Chondrocyte (in vitro differentiated cells): ENCODE results near the gene GRM5. TPM values are rescaled to one million over a fixed set of nuclear protein-coding genes. Genes with fewer than 3 reads are reported as not detected.

Experiments used
- DNase-seq: peaks from one replicate; pipeline ENCODE4 v3.0.0; 2021; ENCODE audit warnings: mixed read lengths, low spot score
- H3K27ac Mint-ChIP-seq: one replicate; pipeline ENCODE4 v1.8.0; 2021; ENCODE audit warnings: mild to moderate bottlenecking, moderate library complexity, mixed read lengths; ENCODE audit not compliant: unreplicated experiment
- H3K27me3 Mint-ChIP-seq: 2 replicates; pipeline ENCODE4 v1.8.0; 2021; ENCODE audit warnings: low read depth, mixed read lengths
- H3K36me3 Mint-ChIP-seq: 2 replicates; pipeline ENCODE4 v1.8.0; 2021; ENCODE audit warnings: low read depth, mixed read lengths
- H3K4me1 Mint-ChIP-seq: 2 replicates; pipeline ENCODE4 v1.8.0; 2021; ENCODE audit warnings: low read depth, mild to moderate bottlenecking, mixed read lengths
- H3K4me3 Mint-ChIP-seq: one replicate; pipeline ENCODE4 v1.8.0; 2021; ENCODE audit warnings: mild to moderate bottlenecking, moderate library complexity, mixed read lengths; ENCODE audit not compliant: unreplicated experiment
- H3K9me3 Mint-ChIP-seq: 2 replicates; pipeline ENCODE4 v1.8.0; 2021; ENCODE audit warnings: low read depth, mixed read lengths
- CTCF ChIP-seq: fragments of 200-600 bp; sonication (generic); IDR thresholded peaks from 2 replicates; pipeline ENCODE4 v1.5.0; 2021; ENCODE audit warnings: antibody characterized with exemption, mild to moderate bottlenecking, moderate library complexity
- total RNA-seq: library from RNA; stranded (reverse); gene quantifications from 3 replicates; pipeline ENCODE4 v1.2.1, GENCODE V29; 2021

Gene GRM5
- total RNA-seq, 1 donor from 2014 or later, result 0.52 TPM

DNA sequence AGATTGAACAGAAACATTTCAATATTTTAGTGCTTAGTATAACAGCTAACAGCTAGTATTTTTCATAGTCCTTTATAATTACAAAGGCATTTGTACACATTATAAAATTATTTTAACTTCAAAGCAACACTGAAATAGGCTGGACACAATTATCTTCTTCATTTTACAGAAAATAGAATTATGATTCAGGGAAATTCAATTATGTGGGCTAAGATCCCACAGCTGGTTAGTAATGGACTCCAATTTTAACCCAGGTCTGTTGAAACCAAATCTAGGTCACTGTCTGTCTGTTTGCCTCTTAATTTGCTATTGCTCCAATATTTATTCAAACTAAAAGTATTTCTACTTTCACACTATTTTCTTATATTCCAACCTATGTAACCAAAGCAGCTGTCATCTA, 574.1 kb downstream of the GRM5 start:
- no peaks in the 10 kb centered on the region for H3K4me1 Mint-ChIP-seq
- H3K27ac Mint-ChIP-seq, result no peak overlapping the region
- H3K27me3 Mint-ChIP-seq, result peaks cover 32% of the 10 kb centered on the region
- no peaks in the 10 kb centered on the region for H3K9me3 Mint-ChIP-seq
- DNase-seq, result no peak
- no peaks in the 10 kb centered on the region for H3K36me3 Mint-ChIP-seq
- no peak overlapping the region for H3K4me3 Mint-ChIP-seq
- no peak for TF ChIP-seq CTCF

DNA sequence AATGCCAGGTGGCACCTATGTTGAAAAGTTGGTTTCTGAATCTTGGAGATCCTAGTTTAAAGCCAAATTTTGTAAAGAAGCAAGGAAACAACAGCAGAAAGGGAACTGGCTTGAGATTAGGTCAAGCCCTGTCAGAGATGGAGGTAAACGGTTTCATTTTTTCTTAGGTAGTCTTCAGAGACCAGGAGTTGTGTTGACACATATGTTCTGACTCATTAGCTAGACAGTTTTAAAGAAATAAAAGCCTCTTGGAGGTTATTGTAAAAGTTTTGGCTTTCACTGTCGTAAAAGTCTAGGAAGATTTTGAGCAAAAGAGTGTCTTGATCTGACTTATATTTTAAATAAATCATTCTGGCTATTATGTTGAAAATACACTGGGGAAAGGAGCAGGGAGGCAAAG, 576.8 kb downstream of the GRM5 start:
- no peak for TF ChIP-seq CTCF
- peaks cover 2% of the 10 kb centered on the region for H3K4me1 Mint-ChIP-seq
- no peak for DNase-seq

DNA sequence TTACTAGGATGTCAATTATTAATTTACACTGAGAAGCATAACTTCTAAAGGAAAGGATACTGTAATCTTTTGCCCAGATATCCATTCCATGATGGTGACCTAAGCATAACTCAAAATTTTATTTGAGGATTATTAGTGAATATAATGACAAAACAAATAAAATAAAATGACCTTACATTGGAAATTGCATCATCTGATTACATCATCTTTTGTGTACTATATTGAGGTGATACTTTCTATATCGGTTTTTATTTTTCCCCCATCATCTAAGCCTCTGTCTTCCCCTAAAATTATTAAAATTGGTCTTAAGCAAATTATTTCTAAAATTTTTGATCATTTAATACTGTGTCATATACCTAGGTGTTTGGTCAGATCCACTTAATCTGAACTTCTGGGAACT, 578.1 kb downstream of the GRM5 start:
- Mint-ChIP-seq H3K4me1 (peaks cover 2% of the 10 kb centered on the region), H3K27ac (no peak overlapping the region), H3K9me3 (no peaks in the 10 kb centered on the region), H3K4me3 (no peak overlapping the region), H3K27me3 (peaks cover 25% of the 10 kb centered on the region), H3K36me3 (no peaks in the 10 kb centered on the region)
- no peak for DNase-seq
- no peak for TF ChIP-seq CTCF

More for the DNA sequence above, 576.8 kb downstream of the GRM5 start:
- no peak overlapping the region for H3K4me3 Mint-ChIP-seq
- H3K27me3 Mint-ChIP-seq, result peaks cover 25% of the 10 kb centered on the region
- no peak overlapping the region for H3K27ac Mint-ChIP-seq
- H3K36me3 Mint-ChIP-seq, result no peaks in the 10 kb centered on the region
- H3K9me3 Mint-ChIP-seq, result no peaks in the 10 kb centered on the region

DNA sequence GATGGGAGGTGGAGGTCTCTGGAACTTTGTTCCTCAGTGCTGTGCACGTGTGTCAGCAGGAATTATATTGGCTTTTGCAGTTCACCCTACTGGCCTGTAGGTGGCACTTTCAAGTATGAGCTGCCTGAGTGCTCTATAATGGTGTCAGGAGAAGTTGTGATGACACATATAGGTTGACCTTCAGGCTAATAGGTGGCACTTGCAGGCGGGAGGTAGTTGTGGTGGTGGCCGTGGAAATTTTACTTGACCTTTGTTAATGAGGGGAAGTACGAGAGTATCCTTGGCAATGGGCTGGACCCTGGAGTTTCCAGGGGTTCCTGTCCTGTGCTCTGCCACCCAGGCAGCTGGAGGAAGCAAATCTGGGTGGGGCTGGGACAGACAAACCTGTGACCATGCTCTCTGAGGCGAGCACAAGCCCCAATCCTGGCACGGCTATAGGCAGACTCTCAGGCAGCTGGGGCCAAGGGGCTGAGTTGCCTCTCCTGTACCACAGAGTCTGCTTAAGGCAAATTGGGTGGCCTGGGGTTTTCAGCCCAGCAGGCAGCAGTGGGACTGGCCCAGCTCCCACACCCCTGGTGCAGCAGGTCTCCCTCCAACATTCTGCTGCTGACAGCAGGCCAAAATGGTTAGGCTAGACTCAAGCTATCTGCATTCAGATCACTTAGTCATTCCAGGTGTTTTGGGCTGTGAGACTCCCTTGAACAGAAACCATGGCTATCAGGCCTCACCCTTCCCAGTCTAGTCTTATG, 580.7 kb downstream of the GRM5 start:
- no peak for DNase-seq
- H3K36me3 Mint-ChIP-seq, result no peaks in the 10 kb centered on the region
- H3K27me3 Mint-ChIP-seq, result peaks cover 9% of the 10 kb centered on the region
- peaks cover 20% of the 10 kb centered on the region for H3K4me1 Mint-ChIP-seq
- no peaks in the 10 kb centered on the region for H3K9me3 Mint-ChIP-seq
- H3K27ac Mint-ChIP-seq, result no peak overlapping the region
- peak; percentile 79 for TF ChIP-seq CTCF
- no peak overlapping the region for H3K4me3 Mint-ChIP-seq

GRCh38 chr11:88482871-88483301, 582.9 kb downstream of the GRM5 start:
- peaks cover 5% of the 10 kb centered on the region for H3K27me3 Mint-ChIP-seq
- H3K4me1 Mint-ChIP-seq, result peaks cover 29% of the 10 kb centered on the region
- no peaks in the 10 kb centered on the region for H3K9me3 Mint-ChIP-seq
- DNase-seq, result no peak
- no peak overlapping the region for H3K27ac Mint-ChIP-seq
- no peaks in the 10 kb centered on the region for H3K36me3 Mint-ChIP-seq
- no peak for TF ChIP-seq CTCF
- no peak overlapping the region for H3K4me3 Mint-ChIP-seq
